ENCODE results near the gene SSR2.

SSR2 gene

DNA sequence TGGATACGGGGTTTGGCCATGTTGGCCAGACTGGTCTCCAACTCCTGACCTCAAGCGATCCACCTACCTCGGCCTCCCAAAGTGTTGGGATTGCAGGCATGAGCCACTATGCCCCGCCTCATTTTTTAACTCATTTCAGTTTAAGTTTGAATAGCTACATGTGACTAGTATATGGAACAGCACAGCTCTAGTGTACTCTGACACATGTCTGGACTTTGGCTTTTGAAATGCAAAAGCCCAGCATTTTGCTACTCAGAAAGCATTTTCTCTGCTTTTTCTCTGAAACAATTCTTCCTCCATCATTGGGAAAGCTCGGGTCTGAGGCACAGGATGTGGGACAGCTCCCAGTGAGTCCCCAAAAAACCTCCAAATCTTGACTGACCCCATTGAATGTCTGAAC lies 4.0 kb upstream of the SSR2 start:
- in situ Hi-C loops (cut with HindIII; ENCODE audit: low sequenced_read_pairs): no loop called here
- TF ChIP-seq, protein P1, sequence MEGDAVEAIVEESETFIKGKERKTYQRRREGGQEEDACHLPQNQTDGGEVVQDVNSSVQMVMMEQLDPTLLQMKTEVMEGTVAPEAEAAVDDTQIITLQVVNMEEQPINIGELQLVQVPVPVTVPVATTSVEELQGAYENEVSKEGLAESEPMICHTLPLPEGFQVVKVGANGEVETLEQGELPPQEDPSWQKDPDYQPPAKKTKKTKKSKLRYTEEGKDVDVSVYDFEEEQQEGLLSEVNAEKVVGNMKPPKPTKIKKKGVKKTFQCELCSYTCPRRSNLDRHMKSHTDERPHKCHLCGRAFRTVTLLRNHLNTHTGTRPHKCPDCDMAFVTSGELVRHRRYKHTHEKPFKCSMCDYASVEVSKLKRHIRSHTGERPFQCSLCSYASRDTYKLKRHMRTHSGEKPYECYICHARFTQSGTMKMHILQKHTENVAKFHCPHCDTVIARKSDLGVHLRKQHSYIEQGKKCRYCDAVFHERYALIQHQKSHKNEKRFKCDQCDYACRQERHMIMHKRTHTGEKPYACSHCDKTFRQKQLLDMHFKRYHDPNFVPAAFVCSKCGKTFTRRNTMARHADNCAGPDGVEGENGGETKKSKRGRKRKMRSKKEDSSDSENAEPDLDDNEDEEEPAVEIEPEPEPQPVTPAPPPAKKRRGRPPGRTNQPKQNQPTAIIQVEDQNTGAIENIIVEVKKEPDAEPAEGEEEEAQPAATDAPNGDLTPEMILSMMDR (IDR thresholded peaks at IDR 0.05; ENCODE audit: low read depth, low read length, missing control alignments): no peak
- no peak overlapping the region for H3K4me3 ChIP-seq (ENCODE audit: low read depth, low read length)
- no peak for DNase-seq (ENCODE audit: low read depth)

GRCh38 chr1:156021954-156022353 lies 1.2 kb upstream of the SSR2 start:
- DNase-seq (ENCODE audit: low read depth): no peak
- TF ChIP-seq, protein P1 (IDR thresholded peaks at IDR 0.05; ENCODE audit: low read depth, low read length, missing control alignments): no peak
- H3K4me3 ChIP-seq (ENCODE audit: low read depth, low read length): no peak overlapping the region
- in situ Hi-C loops (cut with HindIII; ENCODE audit: low sequenced_read_pairs): no loop called here

DNA sequence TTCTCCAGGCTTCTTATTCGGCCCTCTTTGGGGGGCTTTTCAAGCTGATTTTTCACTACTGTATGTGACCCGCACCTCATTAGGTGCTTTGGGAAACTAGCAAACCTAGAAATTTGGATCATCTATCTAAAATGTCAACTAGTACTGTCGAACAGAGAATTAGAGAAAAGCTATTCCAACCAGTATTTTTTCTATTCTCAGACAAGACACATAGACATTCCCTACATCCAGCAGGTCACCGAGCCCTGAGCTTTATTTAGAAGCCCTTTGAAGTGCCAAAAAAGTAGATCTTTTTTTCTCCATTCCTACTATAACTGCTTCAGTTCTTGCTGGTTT lies 310 bp upstream of the SSR2 start:
- in situ Hi-C loops (cut with HindIII; ENCODE audit: low sequenced_read_pairs): no loop called here
- H3K4me3 ChIP-seq (ENCODE audit: low read depth, low read length): peak overlapping the region; percentile 79
- TF ChIP-seq, protein P1 (IDR thresholded peaks at IDR 0.05; ENCODE audit: low read depth, low read length, missing control alignments): no peak
- DNase-seq (ENCODE audit: low read depth): no peak

DNA sequence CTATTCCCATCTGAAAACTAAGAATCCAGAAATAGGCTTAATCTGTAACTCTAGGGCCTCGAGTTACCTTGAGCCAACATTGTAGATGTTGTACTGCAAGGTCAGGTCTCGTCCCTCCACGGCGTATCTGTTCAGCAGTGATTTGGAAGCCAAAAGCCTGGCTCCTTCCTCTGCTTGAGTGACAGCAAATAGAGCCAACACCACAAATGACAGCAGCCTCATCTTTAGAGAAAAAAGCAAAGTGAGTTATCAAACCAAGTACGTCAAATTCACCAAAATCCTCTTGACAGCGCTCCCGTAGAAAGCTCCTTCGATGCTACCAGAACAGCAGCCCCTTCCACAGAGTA lies 832 bp downstream of the SSR2 start:
- in situ Hi-C loops (cut with HindIII; ENCODE audit: low sequenced_read_pairs): no loop called here
- TF ChIP-seq, protein P1 (IDR thresholded peaks at IDR 0.05; ENCODE audit: low read depth, low read length, missing control alignments): no peak
- DNase-seq (ENCODE audit: low read depth): no peak

DNA sequence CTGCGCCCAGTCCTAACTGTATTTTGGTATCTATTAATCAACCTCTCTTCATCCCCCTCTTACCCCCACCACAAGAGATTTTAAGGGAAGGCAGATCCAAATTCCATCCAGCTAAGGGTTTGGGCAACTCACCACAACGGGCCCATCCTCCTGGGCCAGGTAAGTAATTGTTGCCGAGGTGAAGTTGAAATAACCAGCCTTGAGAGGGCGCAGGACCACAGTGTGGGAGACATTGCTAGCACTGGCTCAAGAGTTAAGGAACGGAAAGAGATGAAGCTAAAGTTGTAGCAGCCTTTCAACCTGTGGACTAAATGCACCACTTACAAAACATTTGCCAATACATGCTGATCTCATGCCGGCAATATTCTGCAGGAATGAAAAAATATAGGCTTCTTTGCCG lies 5.9 kb downstream of the SSR2 start:
- no peak overlapping the region for H3K4me3 ChIP-seq (ENCODE audit: low read depth, low read length)
- TF ChIP-seq, protein P1 (IDR thresholded peaks at IDR 0.05; ENCODE audit: low read depth, low read length, missing control alignments): no peak
- in situ Hi-C loops (cut with HindIII; ENCODE audit: low sequenced_read_pairs): loop anchor here (5.0 kb wide), 2 partner anchors 42 to 68 kb away; no protein-coding TSS in a partner anchor
- DNase-seq (ENCODE audit: low read depth): no peak

More for the DNA sequence above, 832 bp downstream of the SSR2 start:
- H3K4me3 ChIP-seq (ENCODE audit: low read depth, low read length): peak overlapping the region; percentile 79

DNA sequence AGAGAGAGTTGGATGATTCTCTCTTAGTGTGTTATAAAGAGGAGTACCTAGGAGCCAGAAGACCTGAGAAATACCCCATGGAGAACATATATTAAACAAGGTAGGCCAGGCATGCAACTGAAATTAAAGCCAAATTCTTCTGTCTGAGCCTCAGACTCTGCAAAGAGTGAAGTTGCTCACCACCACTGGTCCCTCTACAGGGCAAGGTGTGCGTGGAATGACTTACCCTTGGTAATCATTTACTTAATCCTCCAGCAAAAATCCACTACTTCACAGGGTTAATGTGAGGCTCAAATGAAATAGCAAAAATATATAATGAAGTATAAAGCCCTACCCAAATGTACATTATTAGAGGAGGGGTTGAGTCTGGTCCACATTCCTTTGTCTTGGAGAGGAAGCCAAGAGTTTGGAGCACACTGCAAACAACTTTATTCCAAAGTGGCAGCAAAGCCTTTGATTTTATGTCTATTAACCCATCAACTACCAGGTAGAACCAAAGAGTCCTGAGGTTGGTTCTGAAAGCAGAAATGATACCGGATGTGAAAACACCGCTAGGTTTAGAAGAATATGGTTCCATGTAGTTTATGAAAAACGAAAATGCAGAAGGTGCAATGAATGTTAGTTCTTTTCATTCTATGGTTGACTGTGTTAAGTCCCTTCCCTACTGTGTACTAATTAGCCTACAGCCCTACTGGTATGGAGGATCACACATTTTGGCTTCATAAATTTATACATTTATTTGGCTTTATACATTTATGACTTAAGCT lies 8.5 kb downstream of the SSR2 start:
- no peak for DNase-seq (ENCODE audit: low read depth)
- TF ChIP-seq, protein P1 (IDR thresholded peaks at IDR 0.05; ENCODE audit: low read depth, low read length, missing control alignments): no peak
- H3K4me3 ChIP-seq (ENCODE audit: low read depth, low read length): no peak overlapping the region
- in situ Hi-C loops (cut with HindIII; ENCODE audit: low sequenced_read_pairs): loop anchor here (5.0 kb wide), 2 partner anchors 45 to 65 kb away; no protein-coding TSS in a partner anchor
